ENCODE data around the gene FGFR4. TPM values are rescaled to one million over a fixed set of nuclear protein-coding genes. Genes with fewer than 3 reads are reported as not detected.

The FGFR4 gene
- total RNA-seq, 4 donors from 2014 or later = 1.8 to 12.2 (median 5.4) TPM

GRCh38 chr5:177064500-177065277, 22.0 kb upstream of the FGFR4 start:
- Histone ChIP-seq H3K4me3 (no peak overlapping the region), H3K36me3 (peaks cover 75% of the 10 kb centered on the region), H3K4me1 (no peaks in the 10 kb centered on the region), H3K27ac (no peak overlapping the region), H3K9me3 (no peaks in the 10 kb centered on the region), H3K27me3 (no peaks in the 10 kb centered on the region)
- no peak for TF ChIP-seq EP300 (IDR thresholded peaks at IDR 0.05)
- TF ChIP-seq POLR2AphosphoS5 (IDR thresholded peaks at IDR 0.05) = no peak
- no peak for TF ChIP-seq POLR2A (IDR thresholded peaks at IDR 0.05)
- TF ChIP-seq CTCF (IDR thresholded peaks at IDR 0.05) = no peak
- WGBS = 87% methylated on average over 6 of the region's 12 CpGs
- DNase-seq (ENCODE audit: low spot score in 2 of 2) = no peak

GRCh38 chr5:177065491-177065890, 21.2 kb upstream of the FGFR4 start:
- H3K36me3 ChIP-seq = peaks cover 70% of the 10 kb centered on the region
- WGBS = 80% methylated on average over 6 of the region's 6 CpGs
- TF ChIP-seq POLR2A (IDR thresholded peaks at IDR 0.05) = no peak
- no peak for TF ChIP-seq POLR2AphosphoS5 (IDR thresholded peaks at IDR 0.05)
- no peak for TF ChIP-seq EP300 (IDR thresholded peaks at IDR 0.05)
- no peak for TF ChIP-seq CTCF (IDR thresholded peaks at IDR 0.05)

GRCh38 chr5:177066224-177066623, 20.5 kb upstream of the FGFR4 start:
- no peaks in the 10 kb centered on the region for H3K27me3 ChIP-seq
- H3K36me3 ChIP-seq = peaks cover 69% of the 10 kb centered on the region
- 92% methylated on average over 2 of the region's 2 CpGs for WGBS
- no peak overlapping the region for H3K4me3 ChIP-seq
- no peak for DNase-seq (ENCODE audit: low spot score in 2 of 2)
- no peak overlapping the region for H3K27ac ChIP-seq
- TF ChIP-seq POLR2AphosphoS5 (IDR thresholded peaks at IDR 0.05) = no peak
- TF ChIP-seq EP300 (IDR thresholded peaks at IDR 0.05) = no peak
- TF ChIP-seq POLR2A (IDR thresholded peaks at IDR 0.05) = no peak
- no peak for TF ChIP-seq CTCF (IDR thresholded peaks at IDR 0.05)
- no peaks in the 10 kb centered on the region for H3K9me3 ChIP-seq
- peaks cover under 1% of the 10 kb centered on the region for H3K4me1 ChIP-seq

More at GRCh38 chr5:177065491-177065890, 21.2 kb upstream of the FGFR4 start:
- Histone ChIP-seq H3K4me3 (no peak overlapping the region), H3K9me3 (no peaks in the 10 kb centered on the region), H3K27ac (no peak overlapping the region), H3K4me1 (no peaks in the 10 kb centered on the region), H3K27me3 (no peaks in the 10 kb centered on the region)
- DNase-seq (ENCODE audit: low spot score in 2 of 2) = no peak

DNA sequence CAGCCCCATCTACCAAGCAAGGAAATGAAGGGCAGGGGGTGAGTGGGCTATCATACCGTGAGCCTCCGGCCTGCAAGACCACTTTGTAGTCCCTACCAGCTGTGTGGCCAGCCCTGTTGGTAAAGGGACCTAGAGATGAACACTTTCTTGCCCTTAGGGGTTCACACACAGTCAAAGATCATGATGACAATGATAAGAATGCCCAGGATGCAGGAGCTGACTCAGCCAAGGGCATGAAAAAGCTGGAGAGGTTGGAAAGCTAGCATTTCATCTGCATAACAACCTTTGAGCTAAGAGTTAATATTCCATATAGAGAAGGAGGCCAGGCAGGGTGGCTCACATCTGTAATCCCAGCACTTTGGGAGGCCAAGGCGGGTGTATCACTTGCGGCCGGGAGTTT, 19.2 kb upstream of the FGFR4 start:
- TF ChIP-seq POLR2AphosphoS5 (IDR thresholded peaks at IDR 0.05) = no peak
- no peak for TF ChIP-seq EP300 (IDR thresholded peaks at IDR 0.05)
- H3K9me3 ChIP-seq = no peaks in the 10 kb centered on the region
- no peak overlapping the region for H3K27ac ChIP-seq
- no peaks in the 10 kb centered on the region for H3K27me3 ChIP-seq
- peaks cover 6% of the 10 kb centered on the region for H3K4me1 ChIP-seq
- no peak for DNase-seq (ENCODE audit: low spot score in 2 of 2)
- H3K36me3 ChIP-seq = peaks cover 58% of the 10 kb centered on the region
- 97% methylated on average over 5 of the region's 5 CpGs for WGBS
- no peak overlapping the region for H3K4me3 ChIP-seq

DNA sequence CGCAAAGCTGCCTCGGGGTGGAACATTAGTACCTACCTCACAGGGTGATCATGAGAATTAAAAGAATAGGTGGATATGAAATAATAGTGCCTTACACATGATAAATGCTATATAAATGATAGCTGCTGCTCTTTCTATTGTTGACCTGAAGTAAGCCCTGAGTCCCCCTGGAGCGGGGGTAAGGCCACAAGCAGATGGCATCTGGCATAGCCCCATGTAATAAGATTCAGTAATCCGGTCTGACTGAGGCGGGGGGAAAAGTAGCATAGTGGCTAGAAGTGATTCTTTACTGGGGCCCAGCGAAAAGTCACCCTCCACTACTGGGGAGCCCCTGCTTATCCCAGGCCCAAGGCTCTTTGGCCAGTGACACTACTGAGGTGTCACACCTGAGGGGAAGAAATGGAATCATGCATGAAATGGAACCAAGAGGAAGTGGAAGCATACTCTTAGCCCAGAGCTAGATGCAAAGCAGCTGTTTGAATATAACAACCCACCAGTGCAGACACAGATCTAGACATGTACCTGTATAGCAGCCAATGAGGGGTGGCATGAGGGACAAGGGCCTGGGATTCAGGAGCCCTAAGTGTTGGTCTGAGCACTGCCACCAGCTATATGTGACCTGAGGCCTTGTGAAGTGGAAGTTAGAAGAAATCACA, 16.1 kb upstream of the FGFR4 start:
- WGBS = 97% methylated on average over 6 of the region's 6 CpGs
- Histone ChIP-seq H3K4me1 (peaks cover 6% of the 10 kb centered on the region), H3K27me3 (no peaks in the 10 kb centered on the region), H3K9me3 (no peaks in the 10 kb centered on the region), H3K36me3 (peaks cover 27% of the 10 kb centered on the region), H3K27ac (no peak overlapping the region), H3K4me3 (no peak overlapping the region)
- DNase-seq (ENCODE audit: low spot score in 2 of 2) = no peak
- TF ChIP-seq CTCF (IDR thresholded peaks at IDR 0.05) (no peak), POLR2A (IDR thresholded peaks at IDR 0.05) (no peak), POLR2AphosphoS5 (IDR thresholded peaks at IDR 0.05) (no peak), EP300 (IDR thresholded peaks at IDR 0.05) (no peak)

Data from suprapubic skin (tissue), 4 donors.